Spinal cord (tissue), 4 donors: ENCODE results near the gene EYA3. TPM values are rescaled to one million over a fixed set of nuclear protein-coding genes. Genes with fewer than 3 reads are reported as not detected.

ENCODE experiments used
- polyA plus RNA-seq, 2 donors: library from polyadenylated mRNA; unstranded; fragments of 120-200 nt; gene quantifications; one replicate each; pipeline ENCODE4 v1.2.1, GENCODE V29; 2013; ENCODE audit not compliant: insufficient read length in 2 of 2
- small RNA-seq: library from RNA; depleted of rRNA; stranded (forward); fragments of <200 nt; gene quantifications from one replicate; pipeline ENCODE3, GENCODE V24; 2014; ENCODE audit warnings: low replicate concordance
- total RNA-seq, 2 donors: library from RNA; depleted of rRNA in 1 of 2; stranded (reverse); fragments of 120-200 nt in 1 of 2; fragments of >200 nt in 1 of 2; gene quantifications; one replicate each; pipeline versions ENCODE4 v1.2.3 to v1.2.4, GENCODE V29; 2013 to 2014

The EYA3 gene
- total and polyA plus RNA-seq, 4 donors = 14.3 to 17.5 (median 15.1) TPM

Small RNAs within 50 kb of the gene (small RNA-seq; reads per million reads assigned to genes)
- 0.06 reads per million for gene RN7SL559P

Other genes with a start within 250 kb of the EYA3 start
- 10 to 100 TPM in 1 of 2 donors, 1 to 10 TPM in 1; 7.4 to 14.6 TPM for gene THEMIS2, start 216.1 kb downstream of the EYA3 start, total RNA-seq
- 1 to 10 TPM; 8.8 to 9.4 TPM for gene THEMIS2, start 216.1 kb downstream of the EYA3 start, polyA plus RNA-seq
- gene RPA2, start 174.0 kb downstream of the EYA3 start, total RNA-seq = 10 to 100 TPM; 64.9 to 65.9 TPM
- 10 to 100 TPM; 53.6 to 56.2 TPM for gene RPA2, start 174.0 kb downstream of the EYA3 start, polyA plus RNA-seq
- gene SMPDL3B, start 153.6 kb downstream of the EYA3 start, total RNA-seq = 1 to 10 TPM in 1 of 2 donors, under 1 TPM in 1; 0.89 to 2.5 TPM
- gene SMPDL3B, start 153.6 kb downstream of the EYA3 start, polyA plus RNA-seq = 1 to 10 TPM; 1.0 to 1.4 TPM
- 1 to 10 TPM; 2.4 to 3.2 TPM for gene XKR8, start 128.6 kb downstream of the EYA3 start, total RNA-seq
- 1 to 10 TPM; 8.7 to 9.9 TPM for gene XKR8, start 128.6 kb downstream of the EYA3 start, polyA plus RNA-seq
- gene PTAFR, start 88.1 kb upstream of the EYA3 start, total RNA-seq = 1 to 10 TPM; 4.7 to 7.9 TPM
- 1 to 10 TPM; 6.8 to 9.9 TPM for gene PTAFR, start 88.1 kb upstream of the EYA3 start, polyA plus RNA-seq
- 100 to 1,000 TPM in 1 of 2 donors, 10 to 100 TPM in 1; 49.3 to 134 TPM for gene DNAJC8, start 144.4 kb upstream of the EYA3 start, total RNA-seq
- 100 to 1,000 TPM; 142 to 145 TPM for gene DNAJC8, start 144.4 kb upstream of the EYA3 start, polyA plus RNA-seq
- gene ATP5IF1, start 147.5 kb upstream of the EYA3 start, total RNA-seq = 100 to 1,000 TPM in 1 of 2 donors, 10 to 100 TPM in 1; 89.1 to 182 TPM
- 100 to 1,000 TPM; 307 to 310 TPM for gene ATP5IF1, start 147.5 kb upstream of the EYA3 start, polyA plus RNA-seq
- 10 to 100 TPM in 1 of 2 donors, 1 to 10 TPM in 1; 5.8 to 10.1 TPM for gene SESN2, start 170.9 kb upstream of the EYA3 start, total RNA-seq
- gene SESN2, start 170.9 kb upstream of the EYA3 start, polyA plus RNA-seq = 10 to 100 TPM; 16.6 to 17.6 TPM
- 10 to 100 TPM; 13.3 to 14.4 TPM for gene MED18, start 240.4 kb upstream of the EYA3 start, total RNA-seq
- 10 to 100 TPM; 13.0 to 16.6 TPM for gene MED18, start 240.4 kb upstream of the EYA3 start, polyA plus RNA-seq